Colonic mucosa (tissue), 4 donors: Measurements from ENCODE around the gene NCAPD3. TPM values are rescaled to one million over a fixed set of nuclear protein-coding genes. Genes with fewer than 3 reads are reported as not detected.
A peak's percentile ranks its signal among the peaks of the same experiment; 100 is the strongest.

ENCODE experiments used
- DNase-seq: peaks from one replicate; pipeline ENCODE4 v3.0.0-alpha.2; 2020
- H3K27ac ChIP-seq: fragments of 200-600 bp; one replicate; pipeline ENCODE4 v1.8.0; 2021
- H3K27me3 ChIP-seq: fragments of 200-600 bp; one replicate; pipeline ENCODE4 v1.8.0; 2021
- H3K36me3 ChIP-seq: fragments of 200-600 bp; one replicate; pipeline ENCODE4 v1.8.0; 2021
- H3K4me1 ChIP-seq: fragments of 200-600 bp; one replicate; pipeline ENCODE4 v1.8.0; 2021; ENCODE audit warnings: mild to moderate bottlenecking
- H3K4me3 ChIP-seq: fragments of 200-600 bp; one replicate; pipeline ENCODE4 v1.8.0; 2021
- H3K9ac ChIP-seq, 2 donors: one replicate each; pipeline ENCODE4 v1.7.0; 2013; ENCODE audit warnings: control low read depth in 2 of 2, low read depth in 2 of 2, low read length in 2 of 2
- H3K9me3 ChIP-seq: fragments of 200-600 bp; one replicate; pipeline ENCODE4 v1.8.0; 2021
- CTCF ChIP-seq: fragments of 200-600 bp; IDR thresholded peaks from one replicate; pipeline ENCODE4 v1.8.0; 2022; ENCODE audit warnings: antibody characterized with exemption, mild to moderate bottlenecking
- intact Hi-C: fragments of 100-400 bp; cut with DNase I; formaldehyde crosslinking; loops from one replicate; pipeline ENCODE4 v1.14.1; 2022
- total RNA-seq, 2 donors: library from RNA; stranded (reverse); fragmentation: NEBNext Ultra II Directional in 1 of 2; extraction: Animal tissue kit (Norgen Biotek cat#: 25700) in 1 of 2; gene quantifications; one replicate each; pipeline ENCODE4 v1.2.1, GENCODE V29; 2021
- donor health status: healthy.
- donor health status: DM: no; HTN: no; CAD: no.
- donor health status: DM: no; HTN: no; CAD: no.

The NCAPD3 gene
- total RNA-seq, 2 donors from 2014 or later = 12.9 to 45.0 TPM

GRCh38 chr11:134144744-134145143 lies 79.0 kb downstream of the NCAPD3 start:
- H3K27ac ChIP-seq = no peak overlapping the region
- intact Hi-C loops = no loop called here
- H3K9ac ChIP-seq = no peak overlapping the region
- no peaks in the 10 kb centered on the region for H3K9me3 ChIP-seq
- no peaks in the 10 kb centered on the region for H3K27me3 ChIP-seq
- H3K4me1 ChIP-seq = no peaks in the 10 kb centered on the region
- no peak for TF ChIP-seq CTCF
- no peaks in the 10 kb centered on the region for H3K36me3 ChIP-seq
- DNase-seq = no peak
- no peak overlapping the region for H3K4me3 ChIP-seq

- no peak overlapping the region for H3K27ac ChIP-seq
- no peak overlapping the region for H3K4me3 ChIP-seq
- H3K27me3 ChIP-seq = no peaks in the 10 kb centered on the region
- no peak for DNase-seq
- H3K36me3 ChIP-seq = no peaks in the 10 kb centered on the region
- H3K9me3 ChIP-seq = no peaks in the 10 kb centered on the region
- H3K4me1 ChIP-seq = no peaks in the 10 kb centered on the region
- no peak overlapping the region for H3K9ac ChIP-seq
- intact Hi-C loops = no loop called here
- TF ChIP-seq CTCF = no peak
Measured at GRCh38 chr11:134143801-134144200, 80.0 kb downstream of the NCAPD3 start.

GRCh38 chr11:134142536-134142935 lies 81.2 kb downstream of the NCAPD3 start:
- Histone ChIP-seq H3K27me3 (no peaks in the 10 kb centered on the region), H3K9ac (no peak overlapping the region), H3K9me3 (no peaks in the 10 kb centered on the region), H3K4me1 (no peaks in the 10 kb centered on the region), H3K4me3 (no peak overlapping the region), H3K36me3 (no peaks in the 10 kb centered on the region), H3K27ac (no peak overlapping the region)
- TF ChIP-seq CTCF = no peak
- intact Hi-C loops = no loop called here
- no peak for DNase-seq

GRCh38 chr11:134140961-134141490 lies 82.7 kb downstream of the NCAPD3 start:
- intact Hi-C loops = no loop called here
- no peaks in the 10 kb centered on the region for H3K4me1 ChIP-seq
- no peak overlapping the region for H3K9ac ChIP-seq
- H3K27ac ChIP-seq = no peak overlapping the region
- no peaks in the 10 kb centered on the region for H3K9me3 ChIP-seq
- no peak overlapping the region for H3K4me3 ChIP-seq
- H3K36me3 ChIP-seq = no peaks in the 10 kb centered on the region
- H3K27me3 ChIP-seq = no peaks in the 10 kb centered on the region
- TF ChIP-seq CTCF = no peak
- no peak for DNase-seq

- no peaks in the 10 kb centered on the region for H3K4me1 ChIP-seq
- no peaks in the 10 kb centered on the region for H3K27me3 ChIP-seq
- H3K27ac ChIP-seq = no peak overlapping the region
- peak; percentile 67 for TF ChIP-seq CTCF
- intact Hi-C loops = loop anchor here (2.0 kb wide), 2 partner anchors 89 to 213 kb away; no protein-coding TSS in a partner anchor
- H3K36me3 ChIP-seq = no peaks in the 10 kb centered on the region
- no peaks in the 10 kb centered on the region for H3K9me3 ChIP-seq
- no peak overlapping the region for H3K4me3 ChIP-seq
- peak; percentile 61 for DNase-seq
- no peak overlapping the region for H3K9ac ChIP-seq
Measured at GRCh38 chr11:134139873-134140331, 83.9 kb downstream of the NCAPD3 start.
